GM21423 (cell line): ENCODE data around the gene TBL1X.

Experiments
- ATAC-seq: cut with Tn5 transposase; IDR thresholded peaks from one replicate; pipeline ENCODE4 v1.9.1; 2021; ENCODE audit warnings: mild to moderate bottlenecking, moderate library complexity; ENCODE audit not compliant: unreplicated experiment

Gene TBL1X

DNA sequence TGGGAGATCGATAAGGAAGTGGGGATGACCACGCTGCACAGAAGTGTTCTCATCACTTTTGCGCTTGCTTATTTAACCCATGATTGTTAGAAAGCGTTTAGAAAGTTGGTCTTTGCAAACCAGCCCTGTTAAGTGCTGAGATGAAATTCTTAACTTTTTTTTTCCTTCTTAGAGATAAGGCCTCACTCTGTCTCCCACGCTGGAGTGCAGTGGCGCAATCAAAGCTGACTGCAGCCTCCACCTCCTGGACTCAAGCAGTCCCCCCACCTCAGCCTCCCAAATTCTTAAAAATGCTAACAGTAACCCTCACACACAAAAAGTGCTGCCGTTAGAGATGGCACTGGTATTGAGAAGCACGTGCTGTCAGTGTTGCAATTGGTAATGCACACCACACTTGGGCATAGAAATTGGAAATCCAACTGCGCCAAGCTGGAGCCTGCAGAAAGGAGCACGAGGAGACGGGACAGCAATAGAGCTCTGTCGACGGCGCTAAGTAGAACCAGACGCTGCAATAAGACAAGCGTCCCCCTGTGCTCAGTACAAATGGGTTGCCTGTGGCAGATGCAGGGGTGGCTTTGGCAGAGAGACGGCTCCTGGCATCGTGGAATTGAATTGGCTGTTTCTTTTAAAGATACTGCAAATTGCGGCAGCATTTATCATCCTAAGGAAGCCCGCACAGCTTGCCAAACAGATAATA, 113.4 kb downstream of the TBL1X start:
- no peak for ATAC-seq

GRCh38 chrX:9581771-9582385, 117.0 kb downstream of the TBL1X start:
- no peak for ATAC-seq

DNA sequence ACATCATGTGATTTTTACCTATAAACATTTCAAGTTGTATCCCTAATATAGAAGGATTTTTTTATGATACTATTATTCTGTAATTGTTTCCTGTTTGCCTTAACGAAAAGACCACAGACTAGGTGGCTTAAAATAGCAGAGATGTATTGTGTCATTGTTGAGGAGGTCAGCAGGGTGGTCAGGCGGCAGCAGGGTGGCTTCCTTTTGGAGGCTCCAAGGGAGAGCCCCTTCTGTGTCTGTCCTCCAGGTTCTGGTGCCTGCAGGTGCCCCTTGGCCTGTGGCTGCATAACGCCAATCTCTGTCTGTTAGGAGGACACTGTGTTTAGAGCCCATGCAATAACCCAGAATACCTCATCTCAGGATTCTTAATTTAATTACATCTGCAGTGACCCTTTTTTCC, 118.1 kb downstream of the TBL1X start:
- no peak for ATAC-seq

- ATAC-seq, result no peak
Measured at GRCh38 chrX:9586992-9587392, 122.1 kb downstream of the TBL1X start.

DNA sequence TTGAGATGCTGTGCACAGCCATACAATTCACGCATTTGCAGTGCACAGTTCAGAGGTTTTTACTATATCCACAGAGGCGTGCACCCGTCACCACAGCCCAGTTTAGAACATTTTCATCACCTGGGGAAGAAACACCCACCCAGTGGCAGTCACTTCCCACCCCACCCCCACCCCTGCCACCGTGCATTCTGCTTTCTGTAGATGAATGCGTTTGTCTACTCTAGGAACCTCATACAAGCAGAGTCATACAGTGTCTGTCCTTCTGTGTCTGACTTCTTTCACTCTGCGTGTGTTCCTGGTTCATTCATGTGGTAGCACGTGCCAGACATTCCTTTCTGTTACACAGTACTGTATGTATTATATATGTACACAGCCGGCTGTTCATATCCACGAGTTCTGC, 122.8 kb downstream of the TBL1X start:
- no peak for ATAC-seq

DNA sequence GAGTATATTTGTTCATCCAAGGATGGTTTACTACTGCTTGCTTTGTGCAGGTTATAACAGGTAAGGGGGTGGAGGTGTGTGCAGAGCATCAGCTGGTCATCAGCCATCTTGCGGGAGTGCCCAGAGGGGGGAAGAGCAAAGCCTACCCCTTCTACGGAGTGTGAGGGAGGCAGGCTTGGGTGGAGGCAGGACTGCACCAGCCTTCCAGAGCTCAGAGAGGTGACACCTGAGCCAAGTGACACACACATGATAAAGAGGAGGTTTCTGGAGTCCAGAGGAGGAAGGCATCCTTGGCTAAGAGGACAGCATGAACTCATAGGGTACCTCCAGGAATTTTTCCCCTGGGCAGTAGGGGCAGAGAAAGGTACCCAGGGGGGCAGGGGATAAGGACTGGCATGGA, 126.6 kb downstream of the TBL1X start:
- ATAC-seq, result no peak

GRCh38 chrX:9593756-9594155, 128.9 kb downstream of the TBL1X start:
- no peak for ATAC-seq

DNA sequence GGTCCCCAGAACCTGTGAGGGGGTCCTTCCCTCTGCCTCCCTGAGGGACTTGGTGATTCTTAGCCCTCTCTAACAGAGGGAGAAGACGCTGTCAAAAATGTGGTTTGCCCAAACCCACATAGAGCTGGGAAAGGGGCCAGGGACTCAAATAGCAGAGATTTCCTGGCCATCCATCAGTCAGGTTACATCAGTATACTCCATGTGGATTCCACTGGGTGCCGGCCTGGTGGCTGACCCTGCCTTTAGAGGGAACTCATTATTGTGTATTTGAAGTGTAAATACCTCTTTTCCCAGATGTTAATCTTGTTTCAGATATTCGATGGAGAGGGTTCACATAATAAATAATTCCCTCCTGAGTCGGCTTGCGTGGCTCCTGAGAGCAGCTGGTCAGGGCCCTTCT, 130.3 kb downstream of the TBL1X start:
- ATAC-seq, result no peak

DNA sequence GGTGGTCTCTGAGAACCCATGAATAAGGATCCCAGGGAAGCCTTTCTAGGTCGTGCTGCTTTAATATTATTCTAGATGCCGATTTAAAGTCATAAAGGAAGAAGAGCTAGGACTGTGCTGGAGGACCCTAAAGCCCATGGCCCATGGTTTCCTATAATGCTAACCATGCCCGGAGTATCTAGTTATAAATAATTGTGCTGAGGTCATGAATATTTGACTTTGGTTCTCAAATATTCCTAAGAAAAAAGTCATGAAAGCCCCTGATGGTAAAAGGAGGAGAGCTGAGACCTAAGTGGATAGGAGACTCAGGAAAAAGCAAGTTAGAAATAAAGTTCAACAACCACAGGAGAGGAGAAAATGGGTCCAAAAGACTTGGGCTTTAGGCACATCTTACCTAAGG, 132.0 kb downstream of the TBL1X start:
- no peak for ATAC-seq

GRCh38 chrX:9597361-9598035, 132.6 kb downstream of the TBL1X start:
- no peak for ATAC-seq

GRCh38 chrX:9598344-9598743, 133.5 kb downstream of the TBL1X start:
- ATAC-seq, result no peak

DNA sequence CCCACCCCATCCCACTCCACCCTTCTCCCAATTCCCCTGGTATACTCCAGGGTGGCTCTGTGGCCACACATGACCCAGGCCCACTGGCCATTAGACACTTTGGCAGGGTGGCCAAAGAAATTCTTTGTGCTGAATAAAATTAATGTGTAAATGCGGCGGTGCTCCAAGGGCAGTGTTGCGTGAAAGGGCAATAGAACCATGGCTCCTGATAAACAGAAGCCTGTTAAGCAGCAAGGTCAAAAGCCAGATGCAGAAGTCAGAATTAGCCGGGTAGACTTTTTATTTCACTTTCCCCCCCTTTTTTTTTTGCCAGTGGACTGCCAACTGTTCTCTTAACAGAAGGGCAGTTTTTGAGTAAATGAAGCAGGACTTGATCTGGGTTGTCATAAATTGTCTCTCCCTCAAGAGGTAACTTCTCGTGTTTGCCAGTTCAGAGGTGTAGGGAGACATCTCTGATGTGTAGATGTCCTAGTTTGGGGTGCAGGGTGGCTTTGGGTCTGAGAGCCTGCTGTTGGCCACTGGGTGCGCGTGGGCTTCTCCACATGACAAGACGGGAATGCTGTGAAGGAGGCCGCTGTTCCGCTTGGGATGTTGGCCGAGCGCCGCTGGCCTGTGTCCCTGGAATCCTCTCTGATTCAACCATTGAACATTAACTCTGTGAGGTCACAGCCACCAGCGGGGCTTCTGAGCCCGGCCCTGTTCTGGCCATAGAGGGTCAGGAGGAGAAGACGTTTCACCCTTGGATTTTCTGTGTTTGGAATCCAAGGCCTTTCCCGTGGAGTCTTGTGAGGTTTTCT, 139.5 kb downstream of the TBL1X start:
- ATAC-seq, result no peak

DNA sequence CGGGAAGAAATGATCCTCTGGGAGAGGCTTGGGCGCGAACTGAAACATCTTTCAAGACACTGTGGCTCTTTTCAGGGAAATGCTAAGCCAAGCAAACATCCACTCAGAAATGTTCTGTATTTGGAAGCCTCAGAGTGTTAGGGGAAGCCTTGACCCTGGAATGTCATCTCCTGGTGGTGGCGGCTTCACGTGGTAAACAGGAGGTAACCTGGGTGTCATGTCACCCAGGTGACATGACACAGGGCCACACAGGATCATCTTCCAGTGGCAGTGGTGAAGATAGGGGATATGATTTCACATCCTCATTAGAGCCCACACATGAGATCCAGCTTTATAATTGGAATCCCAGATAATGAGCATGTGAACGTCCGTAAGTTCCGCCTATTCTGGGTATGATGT, 140.0 kb downstream of the TBL1X start:
- no peak for ATAC-seq

DNA sequence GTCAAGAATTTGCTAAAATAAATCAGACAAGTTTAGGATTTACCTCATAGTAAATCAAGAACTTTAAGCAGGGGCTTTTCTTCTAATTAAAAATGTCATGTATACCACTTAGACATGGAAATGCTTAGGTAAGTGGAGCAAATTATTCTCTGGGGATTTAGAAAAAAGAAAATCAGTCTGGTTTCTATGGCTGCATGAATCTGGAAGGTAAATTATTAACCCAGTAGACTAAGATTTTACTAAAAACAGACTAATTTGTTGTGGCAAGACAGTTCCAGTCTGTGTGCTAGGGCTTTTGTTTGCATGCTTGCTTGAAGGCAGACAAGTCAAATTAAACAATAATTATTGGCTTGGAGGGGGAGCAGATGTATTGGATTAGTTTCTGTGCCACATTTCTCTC, 140.6 kb downstream of the TBL1X start:
- no peak for ATAC-seq

GRCh38 chrX:9606971-9607370, 142.1 kb downstream of the TBL1X start:
- no peak for ATAC-seq

GRCh38 chrX:9609499-9609898, 144.6 kb downstream of the TBL1X start:
- ATAC-seq, result no peak

- ATAC-seq, result no peak
Measured at GRCh38 chrX:9609987-9610386, 145.1 kb downstream of the TBL1X start.

- no peak for ATAC-seq
Measured at GRCh38 chrX:9610771-9611392, 146.0 kb downstream of the TBL1X start.

DNA sequence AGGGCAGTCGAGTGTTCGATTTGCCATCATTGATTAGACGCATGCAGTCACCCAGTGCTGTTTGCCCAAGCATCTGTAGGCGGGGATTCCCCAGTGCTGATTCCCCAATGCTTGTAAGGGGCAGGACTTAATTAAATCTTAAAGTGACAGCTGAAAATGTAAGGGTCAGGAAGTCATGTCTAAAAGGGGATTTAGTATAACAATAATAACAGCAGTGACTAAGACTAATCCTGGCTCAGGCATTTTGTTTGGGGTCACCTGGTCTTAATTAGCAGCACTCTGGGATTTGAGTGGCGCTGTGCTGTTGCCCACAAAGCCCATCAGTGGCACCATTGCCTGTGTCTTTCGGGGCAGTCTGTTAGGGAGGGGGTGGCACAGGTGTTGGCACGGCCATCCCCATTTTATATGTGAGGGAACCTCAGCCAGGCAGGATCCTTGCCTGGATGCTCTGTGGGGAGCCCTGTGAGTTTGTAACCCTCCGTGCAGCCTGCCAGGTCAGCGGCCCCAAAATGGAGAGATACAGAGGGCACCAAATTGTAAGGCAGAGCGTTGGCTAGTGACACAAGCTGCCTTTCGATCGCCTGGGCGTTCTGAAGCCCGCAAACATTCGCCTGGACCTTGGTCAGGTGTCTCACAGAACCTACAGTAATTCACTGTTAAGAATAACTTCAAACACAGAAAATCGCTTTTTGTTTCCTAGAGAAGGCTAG, 146.7 kb downstream of the TBL1X start:
- ATAC-seq, result no peak

GRCh38 chrX:9612146-9612505, 147.3 kb downstream of the TBL1X start:
- ATAC-seq, result no peak

- no peak for ATAC-seq
Measured at GRCh38 chrX:9614016-9614415, 149.2 kb downstream of the TBL1X start.
